GM21528 (cell line): ENCODE data around the gene NFS1.
A peak's percentile ranks its signal among the peaks of the same experiment; 100 is the strongest.
"Not testable (repeated sequence)": the region's sequence is repeated elsewhere in the genome, so short reads cannot be mapped to it uniquely, and the experiment has no call there.

Experiments
- ATAC-seq: cut with Tn5 transposase; IDR thresholded peaks from one replicate; pipeline ENCODE4 v1.9.1; 2021; ENCODE audit warnings: mild to moderate bottlenecking, moderate library complexity; ENCODE audit not compliant: unreplicated experiment, low FRiP score

Gene NFS1

GRCh38 chr20:35710884-35711587, 11.9 kb upstream of the NFS1 start:
- no peak for ATAC-seq

DNA sequence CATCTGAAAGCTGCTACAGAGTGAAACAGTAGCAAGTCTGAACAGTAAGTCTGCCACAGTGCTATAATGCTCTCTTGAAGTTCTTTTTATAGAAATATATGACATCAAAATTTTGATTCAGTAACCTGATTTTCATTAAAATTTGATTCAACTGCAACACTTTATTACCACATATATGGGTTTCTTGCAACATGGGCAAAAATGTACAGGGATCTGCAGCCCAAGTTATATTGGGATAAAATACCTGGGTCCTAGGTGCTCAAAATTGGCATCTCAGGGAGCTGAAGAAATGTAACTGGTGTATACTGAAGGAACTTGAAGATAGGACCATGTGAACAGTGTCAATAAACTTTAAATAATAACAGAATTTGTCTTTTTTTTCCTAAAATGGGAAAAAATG, 10.9 kb upstream of the NFS1 start:
- ATAC-seq, result no peak

GRCh38 chr20:35709259-35709658, 10.1 kb upstream of the NFS1 start:
- no peak for ATAC-seq

GRCh38 chr20:35708502-35708901, 9.3 kb upstream of the NFS1 start:
- no peak for ATAC-seq

DNA sequence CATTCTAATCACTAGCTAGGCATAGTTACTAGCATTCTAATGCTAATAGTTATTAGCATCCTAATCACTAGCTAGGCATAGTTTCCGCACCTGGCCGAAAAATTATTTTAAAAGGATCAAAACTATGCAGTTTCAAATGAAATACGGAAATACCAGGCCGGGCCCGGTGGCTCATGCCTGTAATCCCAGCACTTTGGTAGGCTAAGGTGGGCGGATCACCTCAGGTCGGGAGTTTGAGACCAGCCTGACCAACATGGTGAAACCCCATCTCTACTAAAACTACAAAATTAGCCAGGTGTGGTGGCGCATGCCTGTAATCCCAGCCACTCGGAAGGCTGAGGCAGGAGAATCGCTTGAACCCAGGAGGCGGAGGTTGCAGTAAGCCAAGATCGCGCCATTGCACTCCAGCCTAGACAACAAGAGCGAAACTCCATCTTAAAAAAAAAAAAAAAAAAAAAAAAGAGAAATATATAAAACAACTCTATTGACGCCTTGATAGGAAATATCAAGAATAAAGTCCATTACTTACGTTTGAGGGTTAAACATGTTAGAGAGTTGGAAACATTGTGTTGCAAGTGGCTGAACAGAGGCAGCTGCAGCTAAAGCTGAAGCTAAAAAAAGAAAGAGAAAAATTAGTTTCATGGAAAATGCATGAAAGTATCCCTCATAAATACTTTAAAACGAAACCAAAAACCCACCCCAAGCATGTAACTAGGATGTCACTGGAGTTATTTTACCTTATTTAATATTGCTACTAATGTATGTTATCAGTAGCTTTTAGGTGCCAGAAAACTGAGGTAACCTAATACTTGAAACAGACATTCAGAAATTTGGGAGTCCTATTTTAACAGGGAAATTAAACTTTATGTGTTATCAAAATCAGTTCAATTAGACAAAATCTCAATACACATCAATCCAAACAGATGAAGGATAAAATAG, 7.7 kb upstream of the NFS1 start:
- not testable (repeated sequence) for ATAC-seq

GRCh38 chr20:35705894-35706293, 6.7 kb upstream of the NFS1 start:
- not testable (repeated sequence) for ATAC-seq

DNA sequence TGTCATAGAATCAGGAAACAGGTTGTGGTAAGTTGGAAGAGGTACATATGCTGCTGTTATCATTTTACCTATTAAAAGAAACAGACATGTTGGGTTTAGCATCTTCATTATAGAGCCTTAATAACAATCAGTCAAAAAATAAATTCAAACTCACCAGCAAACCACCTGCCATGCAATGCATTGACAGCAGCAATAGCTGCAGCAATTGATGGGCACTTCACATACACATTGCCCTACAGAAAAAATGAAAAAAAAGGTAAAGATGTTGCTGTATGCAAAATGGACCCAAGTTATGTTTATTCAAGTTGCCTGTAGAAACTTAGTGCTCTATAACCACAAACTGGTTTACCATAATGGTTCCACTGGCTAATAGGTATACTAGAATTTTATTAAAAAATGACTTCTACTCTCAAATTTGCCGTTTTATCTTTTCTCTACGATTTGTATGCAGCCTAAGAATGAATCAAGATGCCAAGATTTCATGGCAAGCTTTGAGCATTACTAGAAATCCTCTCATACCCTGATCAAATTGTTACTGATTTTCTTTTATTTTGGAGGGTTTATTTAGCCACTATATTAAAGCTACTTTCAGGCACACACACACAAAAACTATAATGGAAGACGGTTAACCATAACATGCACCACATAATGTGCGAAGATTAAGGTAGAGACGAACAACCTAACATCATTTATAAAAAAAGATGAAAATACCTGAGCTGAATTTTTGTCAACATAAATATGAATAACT, 5.5 kb upstream of the NFS1 start:
- no peak for ATAC-seq

DNA sequence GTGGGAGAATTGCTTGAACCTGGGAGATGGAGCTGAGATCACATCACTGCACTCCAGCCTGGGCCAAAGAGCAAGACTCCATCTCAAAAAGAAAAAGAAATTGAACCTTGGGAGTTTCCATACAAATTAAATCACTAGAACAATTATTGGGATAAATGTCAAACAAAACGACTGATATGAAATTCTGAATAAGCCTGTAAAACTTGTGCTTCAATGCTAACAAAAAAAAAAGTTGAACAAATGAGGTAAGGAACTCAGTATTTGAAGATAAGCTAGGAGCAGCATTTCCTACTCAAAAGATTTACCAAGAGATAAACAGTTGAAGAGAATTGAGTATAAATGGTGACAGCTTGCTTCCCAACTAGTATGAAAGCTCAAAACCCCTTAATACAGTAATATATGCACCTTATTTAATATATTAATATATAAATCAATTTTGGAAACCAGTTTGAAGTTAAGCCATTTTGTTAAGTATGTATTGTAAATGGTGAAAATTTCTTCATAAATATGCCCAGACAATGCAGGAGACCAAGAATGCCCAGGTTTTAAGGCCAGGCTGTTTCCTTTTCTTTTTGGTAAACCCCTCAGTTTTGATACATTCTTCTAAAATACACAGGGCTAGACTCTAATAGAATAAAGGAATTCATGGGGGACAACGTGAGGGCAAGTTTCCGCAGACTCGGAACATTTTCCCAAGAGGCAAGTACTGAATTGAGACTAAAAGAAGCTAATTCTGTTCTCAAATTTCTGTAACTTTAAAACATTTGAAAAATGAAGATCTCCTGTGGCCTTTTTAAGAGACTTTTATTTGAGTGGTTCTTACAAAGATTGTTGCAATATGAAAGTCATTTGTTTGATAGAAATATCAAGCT, 3.9 kb upstream of the NFS1 start:
- no peak for ATAC-seq

DNA sequence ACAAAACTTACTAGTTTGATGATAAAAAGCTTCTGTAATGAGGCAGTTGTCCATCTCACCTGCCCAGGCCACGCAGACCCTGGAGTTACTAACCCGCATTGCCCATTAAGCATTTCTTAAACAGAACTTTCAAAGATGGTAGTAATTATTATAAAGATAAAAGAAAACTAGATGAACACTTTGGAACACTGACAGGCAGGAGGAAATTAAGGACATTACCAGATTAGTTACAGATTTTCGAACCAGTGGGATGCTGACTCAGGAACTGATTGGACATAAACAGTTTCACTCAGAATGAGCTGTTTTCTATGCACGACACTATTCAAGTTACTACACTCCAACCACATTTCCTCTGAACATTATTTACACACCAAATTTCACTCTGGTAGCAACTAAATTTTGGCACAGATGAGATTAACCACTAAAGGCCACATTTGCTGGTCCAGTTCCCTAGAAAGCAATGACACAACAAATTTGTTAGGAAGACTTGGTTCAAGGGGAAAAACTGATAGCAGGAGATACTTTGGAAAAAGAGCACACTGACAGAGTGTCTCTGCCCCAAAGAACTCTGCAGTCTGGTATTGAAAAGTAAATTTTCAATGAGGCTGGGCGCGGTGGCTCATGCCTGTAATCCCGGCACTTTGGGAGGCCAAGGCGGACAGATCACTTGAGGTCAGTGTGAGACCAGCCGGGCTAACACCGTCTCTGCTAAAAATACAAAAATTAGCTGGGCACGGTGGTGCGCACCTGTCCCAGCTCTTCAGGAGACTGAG, 3.1 kb upstream of the NFS1 start:
- ATAC-seq, result no peak

- no peak for ATAC-seq
Measured at GRCh38 chr20:35700625-35701148, 1.5 kb upstream of the NFS1 start.

DNA sequence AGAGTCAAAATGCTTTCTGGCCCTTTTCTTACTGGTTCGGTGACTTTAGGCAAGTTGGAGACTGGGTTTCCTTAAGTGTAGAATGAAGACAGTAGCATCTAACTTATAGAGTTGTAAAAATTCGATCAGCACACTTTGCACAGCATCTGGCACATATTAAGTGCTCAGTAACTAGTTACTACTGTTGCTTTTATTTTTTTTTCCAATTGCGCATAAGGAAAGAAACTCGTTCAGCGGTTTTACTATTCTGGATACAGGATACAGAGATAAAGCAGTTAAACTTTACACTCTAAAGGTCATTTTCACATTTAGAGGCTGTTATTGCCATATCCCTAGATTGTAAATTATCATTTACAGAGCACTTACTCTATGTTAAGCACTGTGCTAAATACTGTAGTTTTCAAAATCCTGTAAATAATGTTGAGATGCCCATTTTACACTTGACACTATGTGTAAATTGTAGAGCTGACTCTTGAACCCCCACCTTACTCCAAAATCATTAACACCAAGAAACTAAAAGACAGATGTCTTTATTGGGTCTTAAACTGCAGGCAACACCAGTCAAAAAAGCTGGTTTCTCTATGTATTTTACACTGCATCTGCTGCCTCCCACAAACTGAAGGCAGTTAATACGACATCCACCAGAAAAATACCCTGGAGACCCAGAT, 939 bp upstream of the NFS1 start:
- ATAC-seq, result no peak

- peak; percentile 35 for ATAC-seq
Measured at GRCh38 chr20:35698298-35699126, 640 bp downstream of the NFS1 start.

DNA sequence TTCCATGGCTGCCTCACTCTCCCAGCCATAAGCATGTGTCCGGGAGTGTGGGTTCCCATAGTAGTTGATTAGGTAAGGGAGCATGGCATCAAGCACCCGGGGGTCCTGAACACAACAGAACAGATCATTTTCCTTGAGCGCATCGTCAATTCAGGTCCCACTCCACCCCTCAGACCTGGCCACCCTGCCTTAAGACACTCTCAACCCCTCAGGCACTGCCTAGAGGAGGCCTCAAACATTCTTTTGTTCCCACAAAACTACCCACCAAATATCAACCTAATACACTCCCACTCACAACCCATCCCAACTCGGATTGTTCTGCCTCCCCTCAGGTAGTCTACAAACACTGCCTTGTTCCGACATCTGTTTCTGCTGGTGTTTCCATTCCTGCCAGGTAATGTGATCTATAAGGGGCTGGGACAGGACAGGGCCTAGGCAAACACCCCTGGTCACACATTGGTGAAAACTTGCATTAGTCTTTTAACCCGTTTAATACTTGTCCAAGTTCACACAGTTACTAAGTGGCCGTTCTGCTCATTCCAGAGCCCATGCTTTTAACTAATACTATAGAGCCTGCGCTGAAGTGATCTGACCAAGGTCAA, 1.4 kb downstream of the NFS1 start:
- ATAC-seq, result no peak

DNA sequence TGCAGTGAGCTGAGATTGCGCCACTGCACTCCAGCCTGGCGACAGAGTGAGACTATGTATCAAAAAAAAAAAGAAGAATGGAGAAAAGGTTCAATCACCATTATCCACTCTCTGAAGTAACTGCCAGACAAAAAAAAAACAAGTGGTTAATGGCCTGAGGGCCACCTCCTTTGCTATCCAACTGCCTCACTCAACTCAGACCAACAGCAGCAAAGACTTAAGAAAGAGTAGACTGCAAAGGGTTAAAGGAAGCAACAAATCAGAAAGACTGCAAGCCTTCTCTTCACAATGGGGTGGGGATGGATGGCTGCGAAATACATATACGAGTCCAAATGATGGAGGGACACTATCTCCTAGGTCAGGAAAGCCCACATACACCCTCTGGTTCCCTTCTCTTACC, 3.2 kb downstream of the NFS1 start:
- no peak for ATAC-seq

DNA sequence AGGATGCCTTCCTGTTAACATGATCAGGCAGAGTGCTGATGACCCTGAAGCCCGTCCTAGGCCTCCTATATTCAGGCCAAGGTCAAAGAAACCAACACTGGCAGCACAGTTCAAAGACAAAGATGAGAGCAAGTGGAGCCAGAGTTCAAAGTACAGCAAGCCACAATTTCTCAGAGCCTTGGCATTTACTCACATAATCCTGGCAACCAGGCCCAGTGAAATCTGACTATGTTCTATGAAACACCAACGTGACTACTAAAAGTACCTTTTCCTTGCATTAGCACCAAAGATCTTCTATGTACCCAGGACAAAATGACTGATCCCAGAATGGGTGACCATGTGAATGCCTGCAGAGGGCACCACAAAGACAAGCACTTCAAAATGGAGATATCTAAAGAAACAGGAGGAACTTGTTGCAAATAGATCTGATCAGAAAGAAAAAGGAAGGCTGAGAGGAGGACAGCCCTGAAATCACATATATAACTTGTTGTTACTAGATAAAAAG, 3.9 kb downstream of the NFS1 start:
- no peak for ATAC-seq

GRCh38 chr20:35690265-35690664, 8.9 kb downstream of the NFS1 start:
- no peak for ATAC-seq

GRCh38 chr20:35686872-35687271, 12.3 kb downstream of the NFS1 start:
- ATAC-seq, result not testable (repeated sequence)
